HepG2 (cell line): ENCODE results near the gene CERS4. TPM values are rescaled to one million over a fixed set of nuclear protein-coding genes. Genes with fewer than 3 reads are reported as not detected.

ENCODE experiments used
- RAD21 ChIP-seq: fragments of 450-650 bp; formaldehyde crosslinking; IDR thresholded peaks from 2 replicates; pipeline ENCODE4 v1.5.0; 2020; ENCODE audit warnings: mild to moderate bottlenecking
- TARDBP ChIP-seq: sonication (generic); formaldehyde crosslinking; IDR thresholded peaks from 2 replicates; pipeline ENCODE4 v1.8.0; 2022; ENCODE audit warnings: mild to moderate bottlenecking, missing genetic modification reagents
- ZHX2 ChIP-seq, 2 experiments: sonication (generic) in 1 of 2; formaldehyde crosslinking in 1 of 2; IDR thresholded peaks; 2 replicates each; pipeline versions ENCODE4 v1.6.1 to v1.9.0; 2014 to 2022; ENCODE audit warnings: antibody characterized with exemption in 1 of 2, borderline replicate concordance in 1 of 2, inconsistent platforms in 1 of 2, low read depth in 1 of 2, missing genetic modification reagents in 1 of 2
- ZNF570 ChIP-seq: sonication (generic); formaldehyde crosslinking; IDR thresholded peaks from 2 replicates; pipeline ENCODE4 v1.4.0; 2020; ENCODE audit warnings: mild to moderate bottlenecking, missing genetic modification reagents, borderline replicate concordance
- polyA plus RNA-seq, 8 experiments: library from polyadenylated mRNA; depleted of rRNA in 3 of 8; stranded (reverse) in 7 of 8; unstranded in 1 of 8; fragments of >200 nt; fragmentation: Illumina TruSeq in 4 of 8; extraction: Trizol in 4 of 8; gene quantifications; 2 replicates each; pipeline versions ENCODE4 v1.2.1 to v1.2.3, GENCODE V29; 2011 to 2016; ENCODE audit warnings: low read depth in 4 of 8, missing spikeins in 1 of 8, mixed read lengths in 1 of 8; ENCODE audit not compliant: insufficient read depth in 1 of 8
- total RNA-seq, 5 experiments: library from RNA; depleted of rRNA; stranded (reverse); fragments of >200 nt; fragmentation: Illumina TruSeq; extraction: Trizol; gene quantifications; 2 replicates each; pipeline ENCODE4 v1.2.3, GENCODE V29; 2016; ENCODE audit warnings: low read depth in 1 of 5

CERS4 gene
- total and polyA plus RNA-seq, 2 of the 13 experiments (the other 11 are each of a cell fraction or from before 2014, with no cell fraction given): 74.7 to 83.5 TPM

- TF ChIP-seq ZNF570 (CRISPR knock-in tag) (no peak), TARDBP (CRISPR knock-in tag) (no peak), ZHX2 (IDR thresholded peaks at IDR 0.05; ENCODE audit: low read depth) (no peak), ZHX2 (CRISPR knock-in tag; IDR thresholded peaks at IDR 0.05; ENCODE audit: borderline replicate concordance) (no peak), RAD21 (CRISPR knock-in tag) (no peak)
These were observed 101.3 kb downstream of the CERS4 start (continued) for GRCh38 chr19:8310342-8311055.
